Measurements from ENCODE around the gene CDH22. TPM values are rescaled to one million over a fixed set of nuclear protein-coding genes. Genes with fewer than 3 reads are reported as not detected.

CDH22 gene
- polyA plus RNA-seq, 1 donor from 2014 or later: 2.1 TPM

DNA sequence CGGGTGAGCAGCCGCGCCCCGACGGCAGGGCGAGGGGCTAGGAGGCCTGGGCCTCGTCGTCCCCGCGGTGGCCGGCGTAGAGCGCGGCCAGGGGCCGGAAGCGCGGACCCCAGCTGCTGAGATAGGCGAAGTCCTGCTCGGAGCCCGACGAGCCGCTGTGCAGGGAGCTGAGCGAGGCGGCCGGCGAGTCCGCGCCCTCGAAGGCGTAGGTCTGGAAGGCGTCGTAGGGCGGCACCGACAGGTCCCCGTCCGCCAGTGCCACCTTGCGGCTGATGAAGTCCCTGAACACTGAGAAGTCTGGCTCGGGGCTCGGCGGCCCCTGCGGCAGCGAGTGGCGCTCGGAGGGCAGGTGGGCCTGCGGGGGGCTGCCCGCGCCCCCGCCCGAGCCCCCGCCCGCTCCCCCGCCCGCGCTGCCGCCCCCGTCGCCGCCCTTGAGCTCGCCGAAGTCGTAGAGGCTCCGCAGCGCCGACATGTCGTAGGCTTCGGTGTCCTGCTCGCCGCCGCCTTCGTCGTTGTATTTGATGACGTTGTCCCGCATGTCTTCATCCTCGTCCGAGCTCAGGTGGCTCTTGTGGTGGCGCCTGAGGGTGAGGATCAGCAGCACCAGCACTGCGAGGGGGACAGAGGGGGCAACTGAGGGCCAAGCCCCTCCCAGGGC is 133.7 kb downstream of the CDH22 start:
- Histone ChIP-seq H3K4me2 (ENCODE audit: low read length) (no peak overlapping the region), H3F3A (ENCODE audit: insufficient read depth, low read length, poor library complexity, severe bottlenecking) (no peaks in the 10 kb centered on the region), H3K27me3 (ENCODE audit: insufficient read depth, low read depth, low read length) (peaks cover 30% of the 10 kb centered on the region), H3K27ac (ENCODE audit: low read length) (no peak overlapping the region), H3K4me3 (ENCODE audit: low read length) (no peak overlapping the region), H3K9ac (ENCODE audit: low read length) (no peak overlapping the region), H4K20me1 (ENCODE audit: insufficient read depth) (no peaks in the 10 kb centered on the region), H3K79me2 (replicated peaks; ENCODE audit: insufficient read depth, low read length) (no peaks in the 10 kb centered on the region), H3K9me2 (ENCODE audit: insufficient read depth, low read length) (no peaks in the 10 kb centered on the region), H2AFZ (ENCODE audit: low read depth, low read length) (no peak overlapping the region), H3K36me3 (ENCODE audit: insufficient read depth, low read length) (no peaks in the 10 kb centered on the region), H3K9me3 (ENCODE audit: low read length) (no peaks in the 10 kb centered on the region)
- no peak for TF ChIP-seq MXI1 (conservative IDR thresholded peaks at IDR 0.05; ENCODE audit: poor library complexity, severe bottlenecking)
- no peak for TF ChIP-seq POLR2AphosphoS5 (IDR thresholded peaks at IDR 0.05)
- no peak for TF ChIP-seq EP300 (conservative IDR thresholded peaks at IDR 0.05; ENCODE audit: poor library complexity, severe bottlenecking)
- TF ChIP-seq TAF1 (IDR thresholded peaks at IDR 0.05; ENCODE audit: low read depth): no peak
- TF ChIP-seq, protein P1, sequence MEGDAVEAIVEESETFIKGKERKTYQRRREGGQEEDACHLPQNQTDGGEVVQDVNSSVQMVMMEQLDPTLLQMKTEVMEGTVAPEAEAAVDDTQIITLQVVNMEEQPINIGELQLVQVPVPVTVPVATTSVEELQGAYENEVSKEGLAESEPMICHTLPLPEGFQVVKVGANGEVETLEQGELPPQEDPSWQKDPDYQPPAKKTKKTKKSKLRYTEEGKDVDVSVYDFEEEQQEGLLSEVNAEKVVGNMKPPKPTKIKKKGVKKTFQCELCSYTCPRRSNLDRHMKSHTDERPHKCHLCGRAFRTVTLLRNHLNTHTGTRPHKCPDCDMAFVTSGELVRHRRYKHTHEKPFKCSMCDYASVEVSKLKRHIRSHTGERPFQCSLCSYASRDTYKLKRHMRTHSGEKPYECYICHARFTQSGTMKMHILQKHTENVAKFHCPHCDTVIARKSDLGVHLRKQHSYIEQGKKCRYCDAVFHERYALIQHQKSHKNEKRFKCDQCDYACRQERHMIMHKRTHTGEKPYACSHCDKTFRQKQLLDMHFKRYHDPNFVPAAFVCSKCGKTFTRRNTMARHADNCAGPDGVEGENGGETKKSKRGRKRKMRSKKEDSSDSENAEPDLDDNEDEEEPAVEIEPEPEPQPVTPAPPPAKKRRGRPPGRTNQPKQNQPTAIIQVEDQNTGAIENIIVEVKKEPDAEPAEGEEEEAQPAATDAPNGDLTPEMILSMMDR (IDR thresholded peaks at IDR 0.05; ENCODE audit: poor library complexity, severe bottlenecking): peak; percentile 64
- TF ChIP-seq, protein P2, sequence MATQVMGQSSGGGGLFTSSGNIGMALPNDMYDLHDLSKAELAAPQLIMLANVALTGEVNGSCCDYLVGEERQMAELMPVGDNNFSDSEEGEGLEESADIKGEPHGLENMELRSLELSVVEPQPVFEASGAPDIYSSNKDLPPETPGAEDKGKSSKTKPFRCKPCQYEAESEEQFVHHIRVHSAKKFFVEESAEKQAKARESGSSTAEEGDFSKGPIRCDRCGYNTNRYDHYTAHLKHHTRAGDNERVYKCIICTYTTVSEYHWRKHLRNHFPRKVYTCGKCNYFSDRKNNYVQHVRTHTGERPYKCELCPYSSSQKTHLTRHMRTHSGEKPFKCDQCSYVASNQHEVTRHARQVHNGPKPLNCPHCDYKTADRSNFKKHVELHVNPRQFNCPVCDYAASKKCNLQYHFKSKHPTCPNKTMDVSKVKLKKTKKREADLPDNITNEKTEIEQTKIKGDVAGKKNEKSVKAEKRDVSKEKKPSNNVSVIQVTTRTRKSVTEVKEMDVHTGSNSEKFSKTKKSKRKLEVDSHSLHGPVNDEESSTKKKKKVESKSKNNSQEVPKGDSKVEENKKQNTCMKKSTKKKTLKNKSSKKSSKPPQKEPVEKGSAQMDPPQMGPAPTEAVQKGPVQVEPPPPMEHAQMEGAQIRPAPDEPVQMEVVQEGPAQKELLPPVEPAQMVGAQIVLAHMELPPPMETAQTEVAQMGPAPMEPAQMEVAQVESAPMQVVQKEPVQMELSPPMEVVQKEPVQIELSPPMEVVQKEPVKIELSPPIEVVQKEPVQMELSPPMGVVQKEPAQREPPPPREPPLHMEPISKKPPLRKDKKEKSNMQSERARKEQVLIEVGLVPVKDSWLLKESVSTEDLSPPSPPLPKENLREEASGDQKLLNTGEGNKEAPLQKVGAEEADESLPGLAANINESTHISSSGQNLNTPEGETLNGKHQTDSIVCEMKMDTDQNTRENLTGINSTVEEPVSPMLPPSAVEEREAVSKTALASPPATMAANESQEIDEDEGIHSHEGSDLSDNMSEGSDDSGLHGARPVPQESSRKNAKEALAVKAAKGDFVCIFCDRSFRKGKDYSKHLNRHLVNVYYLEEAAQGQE (IDR thresholded peaks at IDR 0.05; ENCODE audit: borderline replicate concordance): no peak
- peak; percentile 67 for TF ChIP-seq SMC3 (conservative IDR thresholded peaks at IDR 0.05; ENCODE audit: poor library complexity)
- TF ChIP-seq RAD21 (conservative IDR thresholded peaks at IDR 0.05): peak; percentile 63
- TF ChIP-seq EZH2 (IDR thresholded peaks at IDR 0.05; ENCODE audit: borderline replicate concordance, insufficient read depth, low read length, poor library complexity, severe bottlenecking): no peak

DNA sequence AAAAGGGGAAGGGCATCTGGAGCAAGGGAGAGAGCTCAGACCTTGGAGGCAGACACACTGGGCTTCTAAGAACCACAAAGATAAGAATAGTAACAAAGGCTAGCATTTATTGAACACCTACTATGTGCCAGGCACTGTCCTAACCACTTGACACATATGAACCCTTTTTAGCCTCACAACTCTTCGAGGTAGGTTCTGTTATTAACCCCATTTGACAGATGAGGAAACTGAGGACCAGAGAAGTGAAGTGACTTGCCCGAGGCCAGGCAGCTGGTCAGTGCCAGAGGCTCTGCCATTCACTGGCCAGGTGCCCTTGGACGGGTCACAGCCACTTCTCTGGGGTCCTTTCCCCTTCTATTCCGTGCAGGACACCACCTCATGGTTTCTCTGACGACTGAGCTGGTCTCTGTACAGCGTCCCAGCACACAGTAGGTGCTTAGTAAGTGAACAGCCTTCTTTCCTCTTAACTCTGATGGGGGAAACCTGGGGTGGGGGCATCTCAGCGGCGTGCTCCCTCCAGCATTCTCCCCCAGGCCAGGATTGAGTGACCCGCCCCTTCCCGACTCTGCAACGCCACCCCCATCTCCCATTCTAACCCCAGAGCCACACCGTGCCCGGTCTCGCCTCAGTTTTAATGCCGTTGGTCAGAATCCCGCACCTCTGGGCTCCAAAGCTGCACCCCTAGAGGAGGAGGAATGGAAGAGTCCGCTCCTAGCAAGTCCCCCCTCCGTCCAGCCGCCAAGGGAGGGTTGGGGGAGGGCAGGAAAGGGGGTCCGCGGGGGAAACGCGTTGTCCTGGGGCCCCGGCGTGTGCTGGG is 134.4 kb downstream of the CDH22 start:
- Histone ChIP-seq H3K4me2 (ENCODE audit: low read length) (no peak overlapping the region), H3K9me2 (ENCODE audit: insufficient read depth, low read length) (no peaks in the 10 kb centered on the region), H3K9ac (ENCODE audit: low read length) (no peak overlapping the region), H3K79me2 (replicated peaks; ENCODE audit: insufficient read depth, low read length) (no peaks in the 10 kb centered on the region), H3K27ac (ENCODE audit: low read length) (no peak overlapping the region), H4K20me1 (ENCODE audit: insufficient read depth) (no peaks in the 10 kb centered on the region), H3F3A (ENCODE audit: insufficient read depth, low read length, poor library complexity, severe bottlenecking) (no peaks in the 10 kb centered on the region), H3K4me3 (ENCODE audit: low read length) (no peak overlapping the region), H3K9me3 (ENCODE audit: low read length) (no peaks in the 10 kb centered on the region), H2AFZ (ENCODE audit: low read depth, low read length) (no peak overlapping the region), H3K27me3 (ENCODE audit: insufficient read depth, low read depth, low read length) (peaks cover 30% of the 10 kb centered on the region), H3K36me3 (ENCODE audit: insufficient read depth, low read length) (no peaks in the 10 kb centered on the region)
- TF ChIP-seq POLR2AphosphoS5 (IDR thresholded peaks at IDR 0.05) (no peak), EZH2 (IDR thresholded peaks at IDR 0.05; ENCODE audit: borderline replicate concordance, insufficient read depth, low read length, poor library complexity, severe bottlenecking) (no peak), TAF1 (IDR thresholded peaks at IDR 0.05; ENCODE audit: low read depth) (no peak), SMC3 (conservative IDR thresholded peaks at IDR 0.05; ENCODE audit: poor library complexity) (no peak), RAD21 (conservative IDR thresholded peaks at IDR 0.05) (no peak), EP300 (conservative IDR thresholded peaks at IDR 0.05; ENCODE audit: poor library complexity, severe bottlenecking) (no peak), MXI1 (conservative IDR thresholded peaks at IDR 0.05; ENCODE audit: poor library complexity, severe bottlenecking) (no peak)
- TF ChIP-seq, protein P1 (IDR thresholded peaks at IDR 0.05; ENCODE audit: poor library complexity, severe bottlenecking): no peak
- TF ChIP-seq, protein P2 (IDR thresholded peaks at IDR 0.05; ENCODE audit: borderline replicate concordance): no peak

Data from neural cell (in vitro differentiated cells).